Activated naive CD8-positive, alpha-beta T cell treated with anti-CD3 and anti-CD28 coated beads for 36 hours (primary cell): Measurements from ENCODE around the gene CMSS1. TPM values are rescaled to one million over a fixed set of nuclear protein-coding genes. Genes with fewer than 3 reads are reported as not detected.

Experiments used
- DNase-seq: peaks from one replicate; pipeline ENCODE4 v3.0.0; 2021
- H3K27ac Mint-ChIP-seq: one replicate; pipeline ENCODE4 v1.8.0; 2022; ENCODE audit warnings: mild to moderate bottlenecking, moderate library complexity, mixed read lengths
- H3K27me3 Mint-ChIP-seq: one replicate; pipeline ENCODE4 v1.8.0; 2022; ENCODE audit warnings: mild to moderate bottlenecking, mixed read lengths
- H3K36me3 Mint-ChIP-seq: one replicate; pipeline ENCODE4 v1.8.0; 2021; ENCODE audit warnings: mild to moderate bottlenecking, mixed read lengths
- H3K4me1 Mint-ChIP-seq: one replicate; pipeline ENCODE4 v1.8.0; 2021; ENCODE audit warnings: mixed read lengths
- H3K4me3 Mint-ChIP-seq: one replicate; pipeline ENCODE4 v1.8.0; 2022; ENCODE audit warnings: mild to moderate bottlenecking, moderate library complexity, mixed read lengths
- H3K9me3 Mint-ChIP-seq: one replicate; pipeline ENCODE4 v1.8.0; 2022; ENCODE audit warnings: mixed read lengths
- total RNA-seq, 2 experiments: library from RNA; stranded (reverse); gene quantifications; one replicate each; pipeline ENCODE4 v1.2.3, GENCODE V29; 2021

CMSS1 gene
- total RNA-seq, 2 experiments from 2014 or later: 121 to 122 TPM

- Mint-ChIP-seq H3K27ac (no peak overlapping the region), H3K4me3 (no peak overlapping the region), H3K36me3 (peaks cover 5% of the 10 kb centered on the region), H3K27me3 (no peaks in the 10 kb centered on the region), H3K4me1 (peaks cover 4% of the 10 kb centered on the region), H3K9me3 (no peaks in the 10 kb centered on the region)
- DNase-seq: no peak
These were observed 134.6 kb downstream of the CMSS1 start for GRCh38 chr3:99952306-99952705.

GRCh38 chr3:99953596-99953995 is 135.9 kb downstream of the CMSS1 start:
- Mint-ChIP-seq H3K4me3 (no peak overlapping the region), H3K36me3 (peaks cover 5% of the 10 kb centered on the region), H3K4me1 (peaks cover 4% of the 10 kb centered on the region), H3K27ac (no peak overlapping the region), H3K27me3 (no peaks in the 10 kb centered on the region), H3K9me3 (no peaks in the 10 kb centered on the region)
- no peak for DNase-seq

- no peak for DNase-seq
- H3K9me3 Mint-ChIP-seq: no peaks in the 10 kb centered on the region
- H3K4me1 Mint-ChIP-seq: peaks cover 4% of the 10 kb centered on the region
- H3K27me3 Mint-ChIP-seq: no peaks in the 10 kb centered on the region
- no peak overlapping the region for H3K4me3 Mint-ChIP-seq
- H3K36me3 Mint-ChIP-seq: peaks cover 5% of the 10 kb centered on the region
- no peak overlapping the region for H3K27ac Mint-ChIP-seq
These were observed 137.4 kb downstream of the CMSS1 start for GRCh38 chr3:99954914-99955644.

- Mint-ChIP-seq H3K9me3 (no peaks in the 10 kb centered on the region), H3K27ac (no peak overlapping the region), H3K27me3 (no peaks in the 10 kb centered on the region), H3K36me3 (peaks cover 1% of the 10 kb centered on the region), H3K4me1 (peaks cover 6% of the 10 kb centered on the region), H3K4me3 (no peak overlapping the region)
- no peak for DNase-seq
These were observed 138.3 kb downstream of the CMSS1 start for GRCh38 chr3:99955773-99956562.

GRCh38 chr3:99957151-99957796 is 139.6 kb downstream of the CMSS1 start:
- H3K4me1 Mint-ChIP-seq: peaks cover 11% of the 10 kb centered on the region
- peaks cover 7% of the 10 kb centered on the region for H3K36me3 Mint-ChIP-seq
- no peaks in the 10 kb centered on the region for H3K27me3 Mint-ChIP-seq
- H3K27ac Mint-ChIP-seq: no peak overlapping the region
- H3K9me3 Mint-ChIP-seq: no peaks in the 10 kb centered on the region
- no peak for DNase-seq
- no peak overlapping the region for H3K4me3 Mint-ChIP-seq

- Mint-ChIP-seq H3K4me3 (no peak overlapping the region), H3K9me3 (no peaks in the 10 kb centered on the region), H3K27me3 (no peaks in the 10 kb centered on the region), H3K27ac (no peak overlapping the region), H3K36me3 (peaks cover 10% of the 10 kb centered on the region), H3K4me1 (peaks cover 9% of the 10 kb centered on the region)
- no peak for DNase-seq
These were observed 140.7 kb downstream of the CMSS1 start for GRCh38 chr3:99958222-99958912.

- H3K9me3 Mint-ChIP-seq: no peaks in the 10 kb centered on the region
- DNase-seq: no peak
- no peak overlapping the region for H3K27ac Mint-ChIP-seq
- peaks cover 12% of the 10 kb centered on the region for H3K4me1 Mint-ChIP-seq
- no peak overlapping the region for H3K4me3 Mint-ChIP-seq
- no peaks in the 10 kb centered on the region for H3K27me3 Mint-ChIP-seq
- H3K36me3 Mint-ChIP-seq: peaks cover 10% of the 10 kb centered on the region
These were observed 142.6 kb downstream of the CMSS1 start for GRCh38 chr3:99960123-99960878.

- Mint-ChIP-seq H3K36me3 (peaks cover 9% of the 10 kb centered on the region), H3K4me3 (no peak overlapping the region), H3K9me3 (no peaks in the 10 kb centered on the region), H3K4me1 (peaks cover 12% of the 10 kb centered on the region), H3K27ac (no peak overlapping the region), H3K27me3 (no peaks in the 10 kb centered on the region)
- DNase-seq: no peak
These were observed 143.3 kb downstream of the CMSS1 start for GRCh38 chr3:99960941-99961340.

- Mint-ChIP-seq H3K36me3 (peaks cover 9% of the 10 kb centered on the region), H3K4me1 (peaks cover 12% of the 10 kb centered on the region), H3K27me3 (no peaks in the 10 kb centered on the region), H3K4me3 (no peak overlapping the region), H3K27ac (no peak overlapping the region), H3K9me3 (no peaks in the 10 kb centered on the region)
- DNase-seq: no peak
These were observed 144.3 kb downstream of the CMSS1 start for GRCh38 chr3:99961756-99962515.

- DNase-seq: no peak
- Mint-ChIP-seq H3K4me1 (peaks cover 12% of the 10 kb centered on the region), H3K36me3 (peaks cover 16% of the 10 kb centered on the region), H3K9me3 (no peaks in the 10 kb centered on the region), H3K27me3 (no peaks in the 10 kb centered on the region), H3K4me3 (no peak overlapping the region), H3K27ac (no peak overlapping the region)
These were observed 145.0 kb downstream of the CMSS1 start for GRCh38 chr3:99962703-99963102.

GRCh38 chr3:99965077-99965476 is 147.4 kb downstream of the CMSS1 start:
- H3K36me3 Mint-ChIP-seq: peaks cover 29% of the 10 kb centered on the region
- H3K9me3 Mint-ChIP-seq: no peaks in the 10 kb centered on the region
- no peaks in the 10 kb centered on the region for H3K27me3 Mint-ChIP-seq
- no peak for DNase-seq
- H3K4me3 Mint-ChIP-seq: no peak overlapping the region
- H3K27ac Mint-ChIP-seq: no peak overlapping the region
- peaks cover 25% of the 10 kb centered on the region for H3K4me1 Mint-ChIP-seq

- H3K27me3 Mint-ChIP-seq: no peaks in the 10 kb centered on the region
- no peaks in the 10 kb centered on the region for H3K9me3 Mint-ChIP-seq
- H3K4me3 Mint-ChIP-seq: no peak overlapping the region
- no peak for DNase-seq
- H3K27ac Mint-ChIP-seq: no peak overlapping the region
- H3K4me1 Mint-ChIP-seq: peaks cover 28% of the 10 kb centered on the region
- H3K36me3 Mint-ChIP-seq: peaks cover 29% of the 10 kb centered on the region
These were observed 148.2 kb downstream of the CMSS1 start for GRCh38 chr3:99965681-99966408.

GRCh38 chr3:99966662-99967416 is 149.2 kb downstream of the CMSS1 start:
- no peak for DNase-seq
- Mint-ChIP-seq H3K27ac (no peak overlapping the region), H3K4me1 (peaks cover 27% of the 10 kb centered on the region), H3K27me3 (no peaks in the 10 kb centered on the region), H3K9me3 (no peaks in the 10 kb centered on the region), H3K4me3 (no peak overlapping the region), H3K36me3 (peaks cover 26% of the 10 kb centered on the region)
